HG02970 (cell line): ENCODE results near the gene RESP18.
"Not testable (repeated sequence)": the region's sequence is repeated elsewhere in the genome, so short reads cannot be mapped to it uniquely, and the experiment has no call there.

Experiments used
- ATAC-seq: cut with Tn5 transposase; IDR thresholded peaks from one replicate; pipeline ENCODE4 v1.9.1; 2021; ENCODE audit warnings: mild to moderate bottlenecking, moderate library complexity, moderate number of reproducible peaks; ENCODE audit not compliant: unreplicated experiment, low FRiP score

Gene RESP18

DNA sequence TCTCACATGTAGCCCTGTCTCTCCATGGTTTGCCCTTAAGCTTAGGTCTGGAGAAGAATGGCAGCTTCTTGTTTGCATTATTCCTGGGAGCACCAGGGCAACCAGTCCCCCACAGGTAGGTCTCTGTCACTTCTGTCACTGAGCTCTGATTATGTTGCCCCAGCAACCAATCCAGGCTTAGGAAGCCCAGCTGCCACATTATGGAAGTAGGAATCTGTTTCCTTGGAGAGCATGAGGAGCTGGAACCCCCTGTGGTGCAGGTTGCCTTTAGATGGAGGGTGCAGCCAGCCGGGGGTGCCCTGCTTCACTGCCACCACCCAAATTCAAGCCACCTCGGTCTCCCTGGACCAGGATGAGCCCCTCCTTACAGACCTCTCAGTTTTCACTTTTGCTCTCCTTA lies 4.8 kb downstream of the RESP18 start:
- no peak for ATAC-seq

DNA sequence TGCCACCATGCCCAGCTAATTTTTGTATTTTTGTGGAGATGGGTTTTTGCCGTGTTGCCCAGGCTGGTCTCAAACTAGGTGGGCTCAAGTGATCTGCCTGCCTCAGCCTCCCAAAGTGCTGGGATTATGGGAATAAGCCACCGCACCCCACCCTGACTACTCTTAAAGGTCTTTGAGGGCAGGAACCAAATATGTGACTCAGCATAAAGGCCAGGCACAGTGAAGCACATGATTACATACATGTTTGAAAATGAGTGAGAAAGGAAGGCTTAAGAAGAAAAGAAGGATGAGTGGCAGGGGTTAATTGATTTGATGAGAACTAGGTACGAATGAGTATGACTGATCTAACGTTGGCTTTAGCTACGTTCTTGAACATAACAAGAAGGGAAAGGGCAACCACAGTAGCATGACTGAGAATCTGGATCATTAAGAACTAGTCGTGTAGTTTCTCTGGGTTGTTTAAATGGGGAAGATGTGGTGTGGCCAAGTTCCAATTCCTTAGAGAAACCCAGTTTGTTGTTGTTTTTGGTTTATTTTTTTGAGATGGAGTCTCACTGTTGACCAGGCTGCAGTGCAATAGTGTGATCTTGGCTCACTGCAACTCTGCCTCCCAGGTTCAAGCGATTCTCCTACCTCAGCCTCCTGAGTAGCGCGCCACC lies 6.8 kb downstream of the RESP18 start:
- no peak for ATAC-seq

DNA sequence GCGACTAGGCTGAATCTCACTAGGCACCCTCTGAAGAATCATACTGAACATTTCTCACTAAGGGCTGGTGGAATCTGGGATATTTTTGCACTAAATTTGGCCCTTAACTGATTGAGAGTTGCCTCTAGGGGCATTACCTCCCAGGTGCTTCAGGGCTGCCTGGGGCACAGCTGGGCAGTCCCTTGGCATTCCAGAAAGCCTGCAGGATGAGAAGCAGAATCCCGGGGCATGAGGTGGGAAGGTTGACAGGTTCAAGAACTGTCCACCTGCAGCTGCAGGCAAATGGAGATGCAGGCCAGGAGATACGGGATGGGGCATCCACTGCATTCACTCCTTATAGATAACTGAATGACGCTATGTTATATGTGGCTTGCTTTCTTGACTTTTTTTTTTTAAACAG lies 7.4 kb downstream of the RESP18 start:
- no peak for ATAC-seq

DNA sequence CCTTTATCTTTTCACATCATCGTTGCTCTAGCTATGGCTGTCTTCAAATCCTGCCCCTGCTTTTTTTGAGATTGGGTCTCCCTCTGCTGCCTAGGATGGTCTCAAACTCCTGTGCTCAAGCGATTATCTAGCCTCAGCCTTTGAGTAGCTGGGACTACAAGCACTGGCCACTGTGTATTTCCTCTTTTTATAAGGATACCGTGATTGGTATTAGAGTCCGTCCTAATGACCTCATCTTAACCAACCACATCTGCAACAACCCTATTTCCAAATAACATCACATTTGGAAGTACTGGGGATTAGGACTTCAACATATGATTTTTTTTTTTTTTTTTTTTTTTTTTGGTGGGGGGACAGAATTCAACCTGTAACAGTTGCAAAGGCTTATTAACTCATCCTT lies 9.1 kb downstream of the RESP18 start:
- no peak for ATAC-seq

DNA sequence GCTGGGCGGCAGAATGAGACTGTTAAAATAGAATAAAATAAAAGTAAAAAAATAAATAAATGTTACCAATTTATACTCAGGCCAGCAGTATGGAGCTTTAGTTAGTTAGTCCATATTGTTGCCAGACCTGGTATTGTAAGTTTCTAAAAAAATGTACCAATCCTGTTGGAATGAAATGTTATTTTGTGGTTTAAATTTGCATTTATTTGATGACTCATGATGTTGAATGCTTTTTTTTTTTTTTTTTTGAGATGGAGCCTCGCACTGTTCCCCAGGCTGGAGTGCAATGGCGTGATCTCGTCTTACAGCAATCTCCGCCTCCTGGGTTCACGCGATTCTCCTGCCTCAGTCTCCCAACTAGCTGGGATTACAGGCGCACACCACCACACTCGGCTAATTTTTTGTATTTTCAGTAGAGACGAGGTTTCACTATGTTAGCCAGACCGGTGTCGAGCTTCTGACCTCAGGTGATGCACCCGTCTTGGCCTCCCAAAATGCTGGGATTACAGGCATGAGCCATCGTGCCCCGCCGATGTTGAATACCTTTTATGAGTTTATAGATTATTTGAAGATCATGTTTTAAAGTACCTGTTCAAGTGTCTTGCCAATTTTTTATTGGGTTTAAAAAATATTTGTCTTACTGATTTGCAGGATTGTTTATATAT lies 17.6 kb downstream of the RESP18 start:
- ATAC-seq: no peak

DNA sequence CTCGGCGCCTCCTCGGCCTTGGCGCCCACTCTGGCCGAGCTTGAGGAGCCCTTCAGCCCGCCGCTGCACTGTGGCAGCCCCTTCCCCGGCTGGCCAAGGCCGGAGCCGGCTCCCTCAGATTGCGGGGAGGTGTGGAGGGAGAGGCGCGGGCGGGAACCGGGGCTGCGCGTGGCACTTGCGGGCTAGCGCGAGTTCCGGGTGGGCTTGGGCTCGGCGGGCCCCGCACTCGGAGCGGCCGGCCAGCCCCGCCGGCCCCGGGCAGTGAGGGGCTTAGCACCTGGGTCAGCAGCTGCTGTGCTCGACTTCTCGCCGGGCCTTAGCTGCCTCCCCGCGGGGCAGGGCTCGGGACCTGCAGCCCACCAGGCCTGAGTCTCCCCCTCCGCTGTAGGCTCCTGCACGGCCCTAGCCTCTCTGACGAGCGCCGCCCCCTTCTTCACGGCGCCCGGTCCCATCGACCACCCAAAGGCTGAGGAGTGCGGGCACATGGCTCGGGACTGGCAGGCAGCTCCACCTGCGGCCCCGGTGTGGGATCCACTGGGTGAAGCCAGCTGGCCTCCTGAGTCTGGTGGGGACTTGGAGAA lies 19.8 kb downstream of the RESP18 start:
- not testable (repeated sequence) for ATAC-seq

DNA sequence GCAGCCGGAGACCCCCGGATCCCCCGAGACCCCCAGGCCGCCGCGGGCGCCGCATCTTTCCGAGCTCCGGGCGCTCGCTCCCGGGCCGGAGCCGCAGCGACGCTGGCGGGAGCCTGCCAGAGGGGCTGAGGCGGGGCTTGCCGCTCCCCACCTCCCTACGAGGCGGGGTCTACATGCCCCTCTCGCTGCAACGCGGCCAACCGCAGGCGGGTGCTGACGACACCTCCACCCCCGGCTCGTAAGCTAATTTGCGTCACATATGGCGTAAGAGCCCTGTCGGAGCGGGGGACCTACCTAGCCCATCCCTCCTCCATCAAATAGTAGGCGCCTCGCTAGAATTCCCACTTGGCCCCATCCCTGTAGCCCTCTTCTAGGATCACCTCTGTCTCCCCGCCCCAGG lies 23.3 kb downstream of the RESP18 start, which contains the start of gene PTPRN:
TSS of gene PTPRN (minus strand) at position 124 of the 400 bp plus-strand sequence. CDS start at position 55, 69 bp downstream.
- no peak for ATAC-seq

DNA sequence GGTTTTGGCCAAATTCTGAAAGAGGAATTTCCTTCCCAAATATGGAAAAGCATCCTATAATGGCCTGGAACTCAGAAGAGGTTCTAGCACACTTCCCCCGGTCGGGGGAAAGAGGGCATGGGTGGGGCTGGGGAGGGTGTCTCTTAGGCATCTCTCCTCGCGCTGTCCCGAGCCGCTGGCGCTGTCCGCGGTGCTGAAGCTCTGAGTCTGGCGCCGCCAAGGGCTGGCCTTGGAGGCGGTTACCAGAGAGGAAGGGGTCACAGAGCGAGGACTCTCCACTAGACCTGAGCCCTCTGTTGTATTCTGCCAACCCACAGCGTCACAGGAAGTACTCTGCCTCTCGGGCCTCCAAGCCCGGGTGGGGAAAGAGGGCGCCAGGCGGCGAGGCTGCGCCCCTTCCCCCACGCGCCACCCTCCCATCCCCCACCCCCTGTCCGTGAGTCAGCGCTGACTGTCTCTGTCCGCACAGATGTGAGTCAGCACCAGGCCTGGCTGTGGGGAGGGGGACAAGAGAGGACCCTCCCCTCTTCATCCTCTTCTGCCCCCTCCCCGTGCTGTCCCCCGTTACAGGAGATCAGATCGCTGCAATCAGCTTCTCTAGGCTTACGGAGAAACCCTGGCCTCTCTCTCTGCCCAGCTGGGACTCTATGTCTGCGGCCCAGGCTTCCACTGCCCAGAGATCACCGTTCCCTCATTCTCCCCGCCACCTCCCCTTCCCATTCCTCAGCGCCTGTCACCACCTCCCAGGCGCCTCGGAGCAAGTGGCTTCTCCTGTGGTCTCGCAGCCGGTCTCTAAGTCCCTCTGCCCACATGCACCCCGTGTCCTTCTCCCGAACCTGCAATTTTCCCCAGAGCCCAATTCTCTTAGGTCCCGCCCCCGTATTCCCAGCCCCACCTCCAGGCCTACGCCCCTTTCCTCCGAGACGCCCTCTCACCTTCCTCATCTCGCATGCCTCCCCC lies 24.1 kb downstream of the RESP18 start:
- ATAC-seq: no peak

DNA sequence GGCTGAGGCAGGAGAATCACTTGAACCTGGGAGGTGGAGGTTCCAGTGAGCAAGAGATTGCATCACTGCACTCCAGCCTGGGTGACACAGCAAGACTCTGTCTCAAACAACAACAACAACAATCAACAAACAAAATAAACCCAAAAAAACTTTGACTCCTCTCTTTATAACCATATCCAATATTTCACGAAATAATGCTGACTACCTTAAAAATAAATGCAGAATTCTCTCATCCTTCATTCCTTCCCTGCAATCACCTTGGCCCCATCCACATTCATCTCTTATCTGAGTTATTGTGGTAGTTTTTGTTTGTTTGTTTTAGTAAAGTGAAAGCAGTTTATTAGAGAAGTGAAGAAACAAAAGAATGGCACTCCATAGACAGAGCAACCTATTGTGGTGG lies 26.5 kb downstream of the RESP18 start:
- no peak for ATAC-seq

DNA sequence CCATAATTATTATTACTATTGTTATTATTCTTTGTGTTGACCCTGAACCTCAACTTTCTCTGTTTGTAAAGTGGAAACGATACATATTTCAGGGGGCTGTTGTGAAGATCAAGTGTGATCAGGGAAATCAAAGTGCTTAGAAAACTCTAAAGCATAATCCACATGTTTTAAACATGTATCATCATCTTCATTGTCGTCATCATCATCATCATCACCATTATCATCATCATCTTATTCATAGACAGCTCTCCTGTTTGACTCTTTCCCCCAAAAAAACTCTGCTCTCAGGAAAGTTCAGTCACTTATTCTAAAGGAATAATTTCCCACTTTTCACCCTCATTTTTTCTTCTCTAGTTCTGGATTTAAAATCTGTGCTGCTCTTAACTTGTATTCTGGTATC lies 28.3 kb downstream of the RESP18 start:
- no peak for ATAC-seq

DNA sequence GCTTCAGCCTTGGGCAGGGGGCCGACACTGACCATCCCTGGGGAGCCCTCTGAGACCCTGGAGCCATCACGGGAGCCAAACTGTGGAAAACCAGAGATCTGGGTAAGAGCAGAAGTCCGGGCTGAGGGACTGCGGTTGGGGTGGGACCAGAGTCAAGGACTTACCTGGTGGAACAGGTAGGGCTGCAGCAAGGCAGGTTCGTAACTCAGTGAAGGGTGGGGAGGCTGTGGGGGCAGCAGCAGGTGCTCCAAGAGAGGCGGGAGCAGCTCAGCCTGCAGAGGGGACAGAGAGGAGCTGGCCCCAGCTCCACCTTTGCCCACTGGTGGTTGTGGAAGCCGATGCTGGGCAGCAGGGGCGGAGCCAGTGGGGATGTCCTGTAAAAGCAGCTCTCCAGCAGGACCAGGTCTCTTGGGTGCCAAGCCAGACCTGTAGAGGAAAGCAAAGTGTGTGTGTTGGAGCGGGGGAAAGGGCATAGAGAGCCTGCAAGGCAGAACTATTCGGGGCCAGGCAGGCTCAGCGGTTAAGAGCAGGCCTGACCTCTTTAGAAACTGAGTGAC lies 30.1 kb downstream of the RESP18 start:
- ATAC-seq: no peak

DNA sequence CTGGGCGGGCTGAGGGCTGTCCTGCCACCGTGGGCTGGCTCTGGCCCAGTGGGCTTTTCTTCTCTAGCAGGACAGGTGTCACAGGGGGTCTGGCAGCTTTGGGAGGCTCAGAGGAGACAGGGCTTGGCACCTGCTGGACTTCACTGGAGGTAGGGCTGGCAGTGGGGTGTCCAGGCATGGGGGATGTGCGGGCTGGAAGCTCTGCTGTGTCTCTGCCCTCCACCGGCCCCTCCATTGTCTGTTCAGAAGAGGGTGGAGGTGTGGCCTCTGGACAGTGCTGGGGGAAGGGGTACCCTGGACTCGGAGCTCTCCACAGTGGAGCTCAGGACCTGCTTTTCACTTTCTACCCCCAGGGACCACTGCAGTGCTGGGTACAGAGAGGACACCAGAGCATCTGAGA lies 32.5 kb downstream of the RESP18 start:
- no peak for ATAC-seq

DNA sequence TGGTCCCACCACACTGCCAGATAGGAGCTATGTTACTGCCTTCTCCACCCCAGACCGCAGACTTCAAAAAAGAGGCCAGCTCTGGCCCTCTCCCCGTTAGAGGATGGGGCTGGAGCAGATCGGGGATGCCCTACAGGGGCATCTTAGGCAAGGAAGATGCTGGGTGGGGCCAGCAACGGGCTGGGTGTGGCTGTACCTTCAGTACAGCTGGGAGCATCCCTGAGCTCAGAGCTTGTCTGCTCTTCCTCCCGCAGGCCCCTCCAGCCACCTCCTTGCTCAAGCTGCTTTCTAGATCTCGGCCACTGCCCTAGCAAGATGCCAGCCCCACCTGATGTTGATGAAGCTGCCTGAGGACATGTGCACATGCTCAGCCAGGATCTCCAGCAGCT lies 33.2 kb downstream of the RESP18 start:
- ATAC-seq: no peak

DNA sequence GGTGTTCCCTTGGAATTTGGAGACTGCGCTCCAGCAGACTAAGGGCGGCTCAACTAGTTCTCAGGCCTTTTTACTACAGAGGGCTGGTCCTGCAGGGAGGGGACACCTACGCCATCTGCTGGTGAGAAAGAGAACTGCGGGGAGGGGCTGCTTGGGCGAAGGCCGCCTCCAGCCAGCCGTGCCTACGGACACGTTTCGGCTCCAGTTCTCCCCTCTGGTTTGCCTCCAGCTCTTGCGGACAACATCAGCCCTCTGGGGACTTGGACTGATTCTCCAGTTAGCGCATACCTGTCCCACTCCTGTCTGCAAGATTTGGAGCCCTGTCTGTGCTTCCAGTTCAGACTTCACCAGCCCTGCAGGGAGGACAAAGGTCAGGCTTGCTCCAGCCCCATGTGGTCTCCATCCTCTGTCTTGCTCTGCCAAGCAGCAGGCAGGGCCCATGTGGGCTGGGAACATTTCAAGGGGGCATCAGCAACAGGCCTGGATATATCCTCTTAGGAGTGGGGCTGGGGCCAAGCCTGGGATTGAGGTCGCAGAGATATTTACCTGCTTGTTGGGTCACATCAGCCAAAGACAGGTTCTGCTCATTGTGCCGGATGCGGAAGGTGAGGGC lies 33.7 kb downstream of the RESP18 start:
- ATAC-seq: no peak

DNA sequence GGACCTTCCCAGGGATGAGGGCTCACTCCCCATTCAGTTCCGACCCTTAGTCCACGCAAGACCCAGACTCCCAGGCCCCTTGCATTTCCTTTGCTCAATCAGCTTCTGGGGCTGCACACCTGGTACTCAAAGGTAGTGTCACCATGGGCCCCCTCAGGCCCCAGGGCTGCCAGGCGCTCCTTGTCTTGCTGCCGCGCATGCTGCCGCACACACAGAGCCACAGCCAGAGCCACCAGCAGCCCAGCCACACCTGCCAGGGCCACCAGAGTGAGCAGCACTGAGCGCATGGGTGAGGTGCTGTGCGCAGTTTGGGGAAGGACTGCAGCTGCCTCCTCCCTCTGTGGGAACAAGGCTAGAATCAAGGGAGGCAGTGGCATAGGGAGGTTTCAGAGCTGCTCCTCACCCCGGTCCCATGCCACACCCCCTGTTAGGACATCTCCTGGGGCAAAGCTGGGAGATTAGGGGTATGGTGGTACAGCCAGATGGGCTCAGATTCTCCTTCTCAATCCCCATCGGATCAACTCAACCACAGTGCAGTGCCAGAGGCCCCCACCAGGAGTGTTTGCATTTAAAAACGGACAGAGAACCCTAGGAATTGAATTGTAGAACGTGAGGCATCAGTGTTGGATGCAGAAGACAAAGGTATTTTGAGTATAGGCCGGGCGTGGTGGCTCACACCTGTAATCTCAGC lies 34.6 kb downstream of the RESP18 start:
- ATAC-seq: no peak

DNA sequence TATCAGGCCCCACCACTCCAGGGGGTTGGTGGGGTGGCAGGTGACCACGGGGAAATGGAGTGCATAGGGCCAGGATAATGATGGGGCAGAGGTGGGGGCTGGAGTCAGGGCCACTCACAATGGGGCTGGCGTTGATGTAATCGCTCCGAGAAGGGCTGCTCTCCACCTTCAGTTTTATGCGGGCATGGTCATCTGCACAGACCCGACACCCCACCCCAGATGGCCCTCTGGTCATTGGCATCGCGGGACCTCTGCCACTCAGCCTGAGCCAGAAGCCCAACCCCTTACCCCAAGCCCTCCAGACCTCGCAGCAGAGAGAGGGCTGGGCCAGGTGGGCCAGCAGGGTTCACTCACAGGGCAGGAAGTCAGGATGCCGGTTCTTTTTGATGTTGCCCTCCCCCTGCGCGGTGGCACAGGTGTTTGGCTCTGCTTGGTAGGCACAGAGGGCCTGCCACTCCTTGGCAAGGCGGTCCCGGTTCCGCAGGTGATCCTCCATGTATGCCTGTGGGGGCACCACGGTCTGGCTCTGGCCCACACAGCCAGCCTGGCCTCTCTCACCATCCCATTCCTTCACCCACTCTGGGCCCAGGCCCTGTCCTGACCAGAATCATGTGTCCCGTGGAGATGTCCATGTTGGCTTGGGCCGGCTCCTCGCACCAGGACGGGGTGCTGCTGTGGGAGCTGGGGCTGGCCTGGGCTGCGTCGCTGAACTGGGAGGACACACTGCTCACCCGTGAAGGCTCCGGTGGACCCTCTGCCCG lies 35.7 kb downstream of the RESP18 start:
- ATAC-seq: no peak

DNA sequence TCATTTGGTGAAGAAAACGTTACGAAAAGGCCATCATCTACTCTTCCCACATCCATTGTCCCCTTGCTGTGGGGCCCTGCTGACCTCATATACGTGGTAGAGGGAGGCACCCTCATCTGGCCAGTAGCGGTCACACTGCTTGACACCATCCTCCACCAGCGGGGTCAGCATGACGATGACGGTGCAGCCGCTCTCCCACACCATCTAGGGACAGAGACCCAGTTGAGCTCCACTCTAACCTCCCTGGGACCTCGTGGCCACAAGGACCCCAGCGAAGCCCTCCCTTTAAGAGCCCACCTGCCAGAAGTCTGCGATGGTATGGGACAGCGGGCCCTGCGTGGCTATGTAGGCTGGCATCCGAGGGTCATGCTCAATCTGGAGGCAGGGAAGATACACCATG lies 36.4 kb downstream of the RESP18 start:
- ATAC-seq: no peak

DNA sequence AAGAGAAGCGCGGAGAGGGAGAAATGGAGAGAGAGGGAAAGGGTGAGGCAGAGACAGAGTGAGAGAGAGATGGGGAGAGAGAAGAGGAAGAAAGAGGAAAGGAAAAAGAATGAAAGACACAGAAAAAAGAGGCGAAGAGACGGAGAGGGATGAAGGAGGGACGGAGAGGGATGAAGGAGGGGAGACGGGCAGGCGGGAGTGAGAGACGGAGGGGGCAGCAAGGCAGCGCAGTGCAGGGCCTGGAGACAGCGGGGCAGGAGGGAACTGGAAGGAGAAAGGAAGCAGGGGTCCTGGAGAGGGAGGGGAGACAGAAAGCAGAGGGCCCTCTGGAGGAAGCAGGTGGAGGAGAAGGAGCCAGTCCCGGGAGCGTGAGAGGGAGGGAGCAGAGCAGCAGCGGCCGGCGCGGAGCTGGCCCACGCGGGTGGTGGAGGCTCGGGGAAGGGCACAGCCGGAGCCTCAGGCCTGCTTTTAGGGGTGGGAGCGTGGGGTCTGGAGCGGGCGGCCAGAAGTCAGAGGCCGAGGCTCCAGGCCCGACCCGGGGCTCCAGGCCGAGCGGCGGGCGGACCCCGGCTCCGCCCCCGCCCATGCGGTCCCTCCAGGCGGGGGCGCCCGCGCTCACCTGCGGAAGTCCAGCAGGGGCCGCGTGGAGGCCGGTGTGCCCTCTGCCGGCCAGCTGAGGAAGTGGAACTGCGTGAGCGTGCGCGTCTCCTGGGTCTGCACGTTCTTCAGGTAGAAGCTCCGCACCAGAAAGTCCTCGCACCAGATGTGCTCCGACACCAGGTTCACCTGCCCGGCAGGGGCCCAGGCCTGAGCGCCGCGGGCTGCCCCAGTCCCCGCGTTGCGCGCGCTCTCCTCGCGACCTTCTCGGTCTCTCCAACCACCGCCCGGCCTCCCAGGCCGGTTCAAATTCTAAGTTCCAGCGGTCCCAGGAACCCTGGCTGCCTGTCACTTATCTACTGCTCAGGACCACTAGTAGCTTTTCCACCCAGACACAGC lies 37.9 kb downstream of the RESP18 start:
- ATAC-seq: peak; percentile 82
